HG02610 (cell line): Measurements from ENCODE around the gene RNF141.

Experiments
- ATAC-seq: cut with Tn5 transposase; IDR thresholded peaks from one replicate; pipeline ENCODE4 v1.9.1; 2021; ENCODE audit warnings: mild to moderate bottlenecking, moderate library complexity; ENCODE audit not compliant: unreplicated experiment

RNF141 gene

GRCh38 chr11:10540915-10541560 is at the start of gene RNF141:
RNF141 (minus strand) TSS chr11:10541187; CDS start chr11:10534158, 7,029 bp downstream.
- peak; percentile 97 for ATAC-seq

GRCh38 chr11:10590218-10590915 is 49.4 kb upstream of the RNF141 start:
- ATAC-seq: no peak

DNA sequence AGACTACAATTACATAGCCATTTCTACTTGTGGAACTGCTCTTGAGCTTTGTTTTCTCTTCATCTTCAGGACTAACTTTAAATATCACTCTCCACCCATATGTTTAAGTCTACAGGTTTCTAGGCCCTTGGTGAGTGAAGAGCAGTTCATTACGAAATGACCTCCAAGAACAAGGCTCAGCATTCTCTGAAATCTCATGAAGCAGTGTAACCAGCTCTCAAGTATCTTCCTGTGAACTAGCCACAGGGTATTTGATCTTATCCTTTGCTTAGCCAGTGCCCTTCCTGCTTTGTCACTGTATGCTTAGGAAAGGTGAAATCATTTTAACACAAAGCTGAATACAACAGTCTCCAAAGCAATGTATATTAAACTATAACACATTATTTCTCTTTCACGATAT is 47.9 kb upstream of the RNF141 start:
- no peak for ATAC-seq

DNA sequence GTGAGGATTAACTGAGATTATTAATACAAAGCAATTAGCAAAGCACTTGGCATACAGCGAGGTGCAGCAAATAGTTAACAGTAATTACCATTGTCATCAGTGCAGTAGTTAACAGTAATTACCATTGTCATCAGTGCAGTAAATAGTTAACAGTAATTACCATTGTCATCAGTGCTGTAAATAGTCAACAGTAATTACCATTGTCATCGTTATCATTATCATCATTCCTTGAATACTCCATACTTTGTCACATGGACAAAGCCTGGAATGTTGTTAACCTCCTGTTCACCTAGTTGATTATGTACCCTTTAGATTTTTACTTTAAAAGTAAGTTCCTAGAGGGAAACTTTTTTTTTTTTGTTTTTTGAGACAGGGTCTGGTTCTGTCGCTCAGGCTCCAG is 47.0 kb upstream of the RNF141 start:
- ATAC-seq: no peak

DNA sequence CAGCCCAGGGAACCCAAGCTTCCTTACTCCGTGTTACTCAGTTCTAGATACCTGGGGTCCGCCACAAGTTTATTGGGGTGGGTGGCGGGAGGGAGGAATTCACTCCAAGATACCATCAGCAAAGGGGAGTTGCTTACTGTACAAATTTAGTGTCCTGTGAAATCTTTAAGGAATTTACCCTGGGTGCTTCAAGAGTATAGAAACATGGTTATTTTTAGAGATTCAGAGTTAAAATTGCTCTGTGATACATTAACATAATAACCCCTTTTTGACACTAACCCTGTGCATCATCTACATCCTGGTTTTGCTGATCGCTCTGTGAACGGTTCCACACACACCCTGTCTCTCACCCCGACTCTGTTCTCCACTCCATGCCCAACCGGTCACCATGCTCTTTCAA is 46.4 kb upstream of the RNF141 start:
- no peak for ATAC-seq

GRCh38 chr11:10584071-10584501 is 43.1 kb upstream of the RNF141 start:
- no peak for ATAC-seq

DNA sequence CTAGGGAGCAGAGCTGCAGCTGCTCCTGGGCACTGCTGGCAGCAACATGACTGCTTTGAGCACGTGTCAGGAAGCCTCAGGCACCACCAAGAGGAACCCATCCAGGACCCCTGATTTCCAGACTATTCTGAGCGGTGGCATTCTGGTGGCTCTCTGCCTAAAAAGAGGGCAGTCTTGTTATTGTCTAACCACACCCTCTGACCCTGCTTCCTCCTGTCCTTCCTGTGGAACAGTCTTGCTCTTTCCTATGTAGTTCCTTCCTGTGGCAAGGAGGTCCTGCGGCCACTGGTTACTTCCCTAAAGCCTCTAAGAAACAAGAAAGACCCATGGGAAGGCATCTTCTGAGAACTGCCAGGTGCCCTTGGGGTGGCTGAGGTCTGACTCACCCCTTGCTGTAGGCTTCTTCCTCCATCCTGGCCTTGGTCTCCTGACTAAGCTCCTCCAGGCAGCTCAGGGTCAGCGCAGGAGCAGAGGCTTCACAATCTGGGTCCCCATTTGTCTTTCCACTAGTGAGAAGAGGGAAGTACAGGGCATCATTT is 40.6 kb upstream of the RNF141 start:
- no peak for ATAC-seq

DNA sequence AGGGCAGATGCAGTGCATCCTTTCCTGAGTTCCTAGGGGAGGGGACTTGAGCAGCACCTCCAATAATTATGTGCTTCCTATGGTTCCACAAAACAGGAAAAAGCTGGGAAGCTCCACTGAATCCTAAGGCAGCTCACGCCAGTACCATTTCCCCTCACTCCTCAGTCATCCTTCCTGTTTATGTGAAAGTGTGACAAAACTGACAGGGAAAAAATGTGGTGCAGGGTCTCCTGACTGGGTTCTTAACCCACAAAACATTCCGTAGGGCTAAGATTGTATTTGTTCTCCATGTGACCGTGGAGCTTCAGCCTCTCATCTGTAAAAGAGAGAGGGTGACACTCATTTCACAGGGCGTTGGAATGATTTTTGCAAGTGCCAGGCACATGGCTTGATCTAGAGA is 39.6 kb upstream of the RNF141 start:
- no peak for ATAC-seq

- no peak for ATAC-seq
These were observed 38.7 kb upstream of the RNF141 start for GRCh38 chr11:10579700-10580099.

GRCh38 chr11:10576035-10576398 is 35.0 kb upstream of the RNF141 start:
- no peak for ATAC-seq

DNA sequence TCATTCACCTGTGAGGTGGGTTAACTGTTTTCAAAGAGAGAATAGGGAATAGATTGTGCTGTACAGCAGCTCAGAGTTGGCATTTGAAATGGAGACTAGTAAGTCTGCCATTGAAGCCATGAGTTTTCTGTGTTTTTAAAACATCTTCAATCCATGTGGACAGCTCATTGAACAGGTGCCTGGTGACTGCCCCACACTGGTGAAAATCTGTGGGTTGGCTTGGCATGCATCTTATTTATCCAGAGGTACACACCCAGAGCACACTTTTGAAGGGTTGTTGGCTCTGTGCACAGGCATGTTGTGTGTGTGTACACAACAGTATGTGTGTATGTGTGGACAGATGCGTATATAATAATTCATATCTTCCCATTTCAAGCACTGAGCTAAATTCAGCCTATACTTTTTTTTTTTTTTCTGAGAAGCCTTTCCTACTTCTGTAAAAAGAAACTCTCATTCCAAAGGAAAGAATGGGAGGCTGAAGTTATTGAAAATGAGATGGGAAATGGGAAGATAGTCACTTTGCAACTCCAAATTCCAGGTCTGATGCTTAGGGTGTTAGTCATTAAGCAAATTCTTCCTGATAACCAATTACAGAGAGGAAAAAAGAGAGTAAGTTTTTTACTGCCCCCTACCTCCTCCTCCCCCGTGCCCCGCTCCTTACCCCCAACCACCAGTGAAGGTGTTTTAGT is 34.5 kb upstream of the RNF141 start:
- ATAC-seq: no peak

DNA sequence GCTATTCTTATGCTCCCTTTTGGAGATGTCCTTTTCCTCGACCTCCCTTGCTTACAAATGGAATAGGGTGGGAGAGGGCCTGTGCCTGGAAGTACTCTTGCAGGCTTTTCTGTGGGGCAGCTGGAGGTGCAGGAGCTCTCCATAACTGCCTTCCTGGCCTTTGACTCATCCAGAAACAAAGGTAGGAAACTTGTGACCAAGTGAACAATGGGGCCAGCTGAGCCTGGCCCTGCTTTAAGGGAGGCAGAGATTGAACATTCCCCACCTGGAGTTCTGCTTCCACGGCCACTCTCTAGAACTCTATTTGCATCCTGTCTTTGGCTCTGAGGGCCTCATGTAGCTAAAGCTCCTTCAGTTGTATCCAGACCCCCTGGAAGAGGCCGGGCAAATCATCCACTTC is 32.6 kb upstream of the RNF141 start:
- ATAC-seq: no peak

- no peak for ATAC-seq
These were observed 32.0 kb upstream of the RNF141 start for GRCh38 chr11:10573028-10573427.

- no peak for ATAC-seq
These were observed 31.5 kb upstream of the RNF141 start for GRCh38 chr11:10572533-10572932.

GRCh38 chr11:10568486-10568941 is 27.5 kb upstream of the RNF141 start, which contains the start of gene LYVE1:
LYVE1 (minus strand) TSS chr11:10568665; CDS start chr11:10568532, 133 bp downstream.
- ATAC-seq: no peak

- no peak for ATAC-seq
These were observed 26.5 kb upstream of the RNF141 start for GRCh38 chr11:10567446-10567845.

DNA sequence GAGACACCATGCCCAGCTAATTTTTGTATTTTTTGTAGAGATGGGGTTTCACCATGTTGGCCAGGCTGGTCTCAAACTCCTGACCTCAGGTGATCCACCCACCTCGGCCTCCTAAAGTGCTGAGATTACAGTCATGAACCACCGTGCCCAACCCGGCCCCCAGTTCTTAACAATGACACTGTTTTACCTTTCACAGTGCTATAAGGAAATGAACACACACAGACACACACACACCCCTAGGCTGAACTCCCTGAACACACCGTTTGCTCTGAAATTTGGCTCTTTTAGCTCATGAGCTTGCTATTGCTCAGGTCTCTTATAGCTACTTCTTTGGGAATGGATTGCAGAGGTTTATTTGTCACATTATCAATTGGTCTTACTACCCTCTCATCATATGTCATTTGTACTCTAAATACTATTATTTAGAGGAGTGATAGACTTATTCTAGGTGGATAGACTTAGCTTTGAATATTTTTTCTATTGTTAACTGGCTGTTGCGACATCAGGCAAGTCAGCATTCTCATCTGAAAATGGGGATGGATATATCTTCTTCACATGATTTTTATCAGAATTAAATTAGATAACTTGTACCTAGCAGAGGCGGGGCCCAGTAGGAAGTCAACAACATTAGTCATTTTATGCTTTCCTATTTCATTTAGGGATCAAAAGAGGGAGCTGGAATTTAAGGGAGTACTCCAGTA is 25.4 kb upstream of the RNF141 start:
- no peak for ATAC-seq

DNA sequence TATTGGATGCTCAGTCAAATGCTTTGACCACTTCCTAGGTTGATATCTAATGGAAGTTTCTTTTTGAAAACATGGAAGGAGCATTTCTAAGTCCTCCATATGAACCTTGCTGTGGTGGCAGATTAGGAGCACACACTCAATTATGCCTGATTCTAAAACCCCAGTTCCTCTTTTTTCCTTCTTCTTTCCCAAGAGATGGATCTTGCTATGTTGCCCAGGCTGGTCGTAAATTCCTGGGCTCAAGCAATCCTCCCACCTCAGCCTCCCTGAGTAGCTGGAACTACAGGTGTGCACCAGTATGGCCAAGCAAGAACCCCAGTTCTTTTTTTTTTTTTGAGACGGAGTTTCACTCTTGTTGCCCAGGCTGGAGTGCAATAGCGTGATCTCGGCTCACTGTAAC is 24.5 kb upstream of the RNF141 start:
- no peak for ATAC-seq

- ATAC-seq: no peak
These were observed 23.8 kb upstream of the RNF141 start for GRCh38 chr11:10564696-10565318.

DNA sequence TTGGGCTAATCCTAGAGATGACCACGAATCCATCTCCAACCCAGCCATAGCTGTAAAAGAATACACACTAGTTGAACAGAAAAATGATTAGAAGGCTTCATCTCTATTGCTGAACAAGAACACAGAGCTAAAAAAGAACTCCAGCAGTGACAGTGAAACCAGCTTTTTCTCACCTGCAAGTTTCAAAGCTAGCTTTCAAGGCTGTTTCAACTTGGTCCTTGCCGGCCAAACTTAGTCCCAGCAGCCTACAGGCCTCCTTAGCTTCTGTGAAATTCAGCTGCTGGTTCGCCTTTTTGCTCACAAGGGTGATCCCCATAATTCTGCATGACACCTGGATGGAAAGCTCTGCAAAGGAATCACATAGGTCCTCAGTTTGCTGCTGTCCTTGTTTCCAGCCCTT is 23.0 kb upstream of the RNF141 start:
- no peak for ATAC-seq

DNA sequence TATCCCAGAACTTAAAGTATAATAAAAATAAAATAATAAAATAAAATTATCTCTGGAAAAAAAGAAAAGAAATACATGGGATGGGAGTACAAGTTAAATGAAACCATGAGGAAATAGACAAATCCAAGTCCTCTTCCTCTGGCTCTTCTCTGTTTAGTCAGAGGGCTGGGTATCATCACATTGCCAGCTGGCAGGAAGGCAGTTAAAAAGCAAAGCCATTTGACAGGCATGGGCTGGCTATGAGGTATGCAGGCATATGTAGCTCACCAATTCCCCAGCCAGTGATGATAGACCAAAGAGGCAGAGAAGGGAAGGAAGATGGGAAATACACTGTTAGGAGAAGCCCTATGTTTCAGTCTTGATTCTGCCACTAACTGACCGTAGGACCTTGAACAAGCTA is 21.0 kb upstream of the RNF141 start:
- ATAC-seq: no peak
